ENCODE data around the gene BUD13.

BUD13 gene

GRCh38 chr11:116716621-116717020 lies 56.2 kb downstream of the BUD13 start:
- Mint-ChIP-seq H3K27ac (ENCODE audit: low read depth) (no peak overlapping the region), H3K36me3 (ENCODE audit: insufficient read depth) (peaks cover 2% of the 10 kb centered on the region), H3K4me1 (no peaks in the 10 kb centered on the region), H3K4me3 (no peak overlapping the region), H3K27me3 (peaks cover 18% of the 10 kb centered on the region), H3K9me3 (no peaks in the 10 kb centered on the region)
- ATAC-seq (replicated peaks; ENCODE audit: extremely low read depth, poor library complexity, severe bottlenecking) (no peak), DNase-seq (ENCODE audit: low spot score in 2 of 2) (no peak)

- DNase-seq (ENCODE audit: low spot score in 2 of 2) = no peak
- H3K36me3 Mint-ChIP-seq (ENCODE audit: insufficient read depth) = no peaks in the 10 kb centered on the region
- no peak for ATAC-seq (replicated peaks; ENCODE audit: extremely low read depth, poor library complexity, severe bottlenecking)
- H3K9me3 Mint-ChIP-seq = no peaks in the 10 kb centered on the region
- no peak overlapping the region for H3K27ac Mint-ChIP-seq (ENCODE audit: low read depth)
- no peak overlapping the region for H3K4me3 Mint-ChIP-seq
- no peaks in the 10 kb centered on the region for H3K4me1 Mint-ChIP-seq
- peaks cover 31% of the 10 kb centered on the region for H3K27me3 Mint-ChIP-seq
Observed at GRCh38 chr11:116715383-116715782, 57.4 kb downstream of the BUD13 start.

GRCh38 chr11:116714902-116715301 lies 57.9 kb downstream of the BUD13 start:
- Mint-ChIP-seq H3K27ac (ENCODE audit: low read depth) (no peak overlapping the region), H3K9me3 (no peaks in the 10 kb centered on the region), H3K27me3 (peaks cover 35% of the 10 kb centered on the region), H3K36me3 (ENCODE audit: insufficient read depth) (no peaks in the 10 kb centered on the region), H3K4me3 (no peak overlapping the region), H3K4me1 (no peaks in the 10 kb centered on the region)
- no peak for DNase-seq (ENCODE audit: low spot score in 2 of 2)
- no peak for ATAC-seq (replicated peaks; ENCODE audit: extremely low read depth, poor library complexity, severe bottlenecking)

- Mint-ChIP-seq H3K9me3 (no peaks in the 10 kb centered on the region), H3K4me3 (no peak overlapping the region), H3K4me1 (no peaks in the 10 kb centered on the region), H3K27me3 (peaks cover 52% of the 10 kb centered on the region), H3K36me3 (ENCODE audit: insufficient read depth) (no peaks in the 10 kb centered on the region), H3K27ac (ENCODE audit: low read depth) (no peak overlapping the region)
- DNase-seq (ENCODE audit: low spot score in 2 of 2) (no peak), ATAC-seq (replicated peaks; ENCODE audit: extremely low read depth, poor library complexity, severe bottlenecking) (no peak)
Observed at GRCh38 chr11:116712428-116712827, 60.4 kb downstream of the BUD13 start.

GRCh38 chr11:116710762-116711161 lies 62.0 kb downstream of the BUD13 start:
- ATAC-seq (replicated peaks; ENCODE audit: extremely low read depth, poor library complexity, severe bottlenecking) = no peak
- Mint-ChIP-seq H3K4me1 (no peaks in the 10 kb centered on the region), H3K36me3 (ENCODE audit: insufficient read depth) (no peaks in the 10 kb centered on the region), H3K27ac (ENCODE audit: low read depth) (no peak overlapping the region), H3K27me3 (peaks cover 68% of the 10 kb centered on the region), H3K4me3 (no peak overlapping the region), H3K9me3 (no peaks in the 10 kb centered on the region)
- no peak for DNase-seq (ENCODE audit: low spot score in 2 of 2)

- H3K27me3 Mint-ChIP-seq = peaks cover 74% of the 10 kb centered on the region
- no peak overlapping the region for H3K4me3 Mint-ChIP-seq
Observed at GRCh38 chr11:116710001-116710674, 62.6 kb downstream of the BUD13 start.

GRCh38 chr11:116707746-116708145 lies 65.0 kb downstream of the BUD13 start:
- Mint-ChIP-seq H3K27me3 (peaks cover 74% of the 10 kb centered on the region), H3K9me3 (no peaks in the 10 kb centered on the region), H3K36me3 (ENCODE audit: insufficient read depth) (no peaks in the 10 kb centered on the region), H3K4me1 (no peaks in the 10 kb centered on the region), H3K4me3 (no peak overlapping the region), H3K27ac (ENCODE audit: low read depth) (no peak overlapping the region)
- ATAC-seq (replicated peaks; ENCODE audit: extremely low read depth, poor library complexity, severe bottlenecking) (no peak), DNase-seq (ENCODE audit: low spot score in 2 of 2) (no peak)

More at GRCh38 chr11:116710001-116710674, 62.6 kb downstream of the BUD13 start:
- DNase-seq (ENCODE audit: low spot score in 2 of 2) = no peak
- H3K36me3 Mint-ChIP-seq (ENCODE audit: insufficient read depth) = no peaks in the 10 kb centered on the region
- no peak for ATAC-seq (replicated peaks; ENCODE audit: extremely low read depth, poor library complexity, severe bottlenecking)
- H3K4me1 Mint-ChIP-seq = no peaks in the 10 kb centered on the region
- H3K27ac Mint-ChIP-seq (ENCODE audit: low read depth) = no peak overlapping the region
- H3K9me3 Mint-ChIP-seq = no peaks in the 10 kb centered on the region

GRCh38 chr11:116707161-116707629 lies 65.6 kb downstream of the BUD13 start:
- no peaks in the 10 kb centered on the region for H3K4me1 Mint-ChIP-seq
- DNase-seq (ENCODE audit: low spot score in 2 of 2) (no peak), ATAC-seq (replicated peaks; ENCODE audit: extremely low read depth, poor library complexity, severe bottlenecking) (no peak)
- no peaks in the 10 kb centered on the region for H3K36me3 Mint-ChIP-seq (ENCODE audit: insufficient read depth)
- H3K27me3 Mint-ChIP-seq = peaks cover 73% of the 10 kb centered on the region
- no peaks in the 10 kb centered on the region for H3K9me3 Mint-ChIP-seq
- H3K4me3 Mint-ChIP-seq = no peak overlapping the region
- H3K27ac Mint-ChIP-seq (ENCODE audit: low read depth) = no peak overlapping the region

- no peaks in the 10 kb centered on the region for H3K9me3 Mint-ChIP-seq
- ATAC-seq (replicated peaks; ENCODE audit: extremely low read depth, poor library complexity, severe bottlenecking) = no peak
- H3K36me3 Mint-ChIP-seq (ENCODE audit: insufficient read depth) = no peaks in the 10 kb centered on the region
- H3K4me1 Mint-ChIP-seq = no peaks in the 10 kb centered on the region
- DNase-seq (ENCODE audit: low spot score in 2 of 2) = no peak
- peaks cover 39% of the 10 kb centered on the region for H3K27me3 Mint-ChIP-seq
- no peak overlapping the region for H3K4me3 Mint-ChIP-seq
- no peak overlapping the region for H3K27ac Mint-ChIP-seq (ENCODE audit: low read depth)
Observed at GRCh38 chr11:116703421-116703820, 69.4 kb downstream of the BUD13 start.

- Mint-ChIP-seq H3K9me3 (no peaks in the 10 kb centered on the region), H3K27ac (ENCODE audit: low read depth) (no peak overlapping the region), H3K36me3 (ENCODE audit: insufficient read depth) (no peaks in the 10 kb centered on the region), H3K4me1 (no peaks in the 10 kb centered on the region), H3K27me3 (peaks cover 39% of the 10 kb centered on the region), H3K4me3 (no peak overlapping the region)
- ATAC-seq (replicated peaks; ENCODE audit: extremely low read depth, poor library complexity, severe bottlenecking) (no peak), DNase-seq (ENCODE audit: low spot score in 2 of 2) (no peak)
Observed at GRCh38 chr11:116702772-116703385, 69.9 kb downstream of the BUD13 start.

- H3K36me3 Mint-ChIP-seq (ENCODE audit: insufficient read depth) = no peaks in the 10 kb centered on the region
- no peaks in the 10 kb centered on the region for H3K9me3 Mint-ChIP-seq
- peaks cover 39% of the 10 kb centered on the region for H3K27me3 Mint-ChIP-seq
- no peak overlapping the region for H3K4me3 Mint-ChIP-seq
- no peak for DNase-seq (ENCODE audit: low spot score in 2 of 2)
- no peak for ATAC-seq (replicated peaks; ENCODE audit: extremely low read depth, poor library complexity, severe bottlenecking)
- H3K4me1 Mint-ChIP-seq = no peaks in the 10 kb centered on the region
- H3K27ac Mint-ChIP-seq (ENCODE audit: low read depth) = no peak overlapping the region
Observed at GRCh38 chr11:116701876-116702275, 70.9 kb downstream of the BUD13 start.

GRCh38 chr11:116701297-116701801 lies 71.4 kb downstream of the BUD13 start:
- H3K36me3 Mint-ChIP-seq (ENCODE audit: insufficient read depth) = no peaks in the 10 kb centered on the region
- peaks cover 39% of the 10 kb centered on the region for H3K27me3 Mint-ChIP-seq
- H3K9me3 Mint-ChIP-seq = no peaks in the 10 kb centered on the region
- no peak overlapping the region for H3K4me3 Mint-ChIP-seq
- no peaks in the 10 kb centered on the region for H3K4me1 Mint-ChIP-seq
- ATAC-seq (replicated peaks; ENCODE audit: extremely low read depth, poor library complexity, severe bottlenecking) = no peak
- no peak for DNase-seq (ENCODE audit: low spot score in 2 of 2)
- H3K27ac Mint-ChIP-seq (ENCODE audit: low read depth) = no peak overlapping the region

GRCh38 chr11:116700586-116701220 lies 72.1 kb downstream of the BUD13 start:
- H3K4me3 Mint-ChIP-seq = no peak overlapping the region
- H3K4me1 Mint-ChIP-seq = no peaks in the 10 kb centered on the region
- H3K27ac Mint-ChIP-seq (ENCODE audit: low read depth) = no peak overlapping the region
- ATAC-seq (replicated peaks; ENCODE audit: extremely low read depth, poor library complexity, severe bottlenecking) = no peak
- H3K36me3 Mint-ChIP-seq (ENCODE audit: insufficient read depth) = no peaks in the 10 kb centered on the region
- H3K27me3 Mint-ChIP-seq = peaks cover 39% of the 10 kb centered on the region
- no peaks in the 10 kb centered on the region for H3K9me3 Mint-ChIP-seq
- no peak for DNase-seq (ENCODE audit: low spot score in 2 of 2)
